GM23248 (cell line): ENCODE measurements around the gene TSSC4. TPM values are rescaled to one million over a fixed set of nuclear protein-coding genes. Genes with fewer than 3 reads are reported as not detected.

Source experiments
- DNase-seq: peaks from one replicate; pipeline ENCODE4 v3.0.0-alpha.2; 2015
- H2AFZ ChIP-seq: fragments of 200-600 bp; sonication (generic); 2 replicates; pipeline ENCODE4 v1.6.1; 2016; ENCODE audit warnings: antibody characterized with exemption
- H3F3A ChIP-seq: fragments of 200-600 bp; sonication (generic); 2 replicates; pipeline ENCODE4 v1.6.1; 2016; ENCODE audit warnings: mild to moderate bottlenecking, antibody characterized with exemption, mixed run types; ENCODE audit not compliant: insufficient read depth
- H3K27ac ChIP-seq: fragments of 200-600 bp; sonication (generic); 2 replicates; pipeline ENCODE4 v1.5.1; 2016; ENCODE audit warnings: mild to moderate bottlenecking
- H3K27me3 ChIP-seq: fragments of 200-600 bp; sonication (generic); replicated peaks from 2 replicates; pipeline ENCODE4 v1.6.1; 2016; ENCODE audit warnings: mild to moderate bottlenecking; ENCODE audit not compliant: insufficient read depth
- H3K36me3 ChIP-seq: fragments of 200-600 bp; sonication (generic); 2 replicates; pipeline ENCODE4 v1.6.1; 2016; ENCODE audit warnings: low read depth, mild to moderate bottlenecking
- H3K4me1 ChIP-seq: fragments of 200-600 bp; sonication (generic); 2 replicates; pipeline ENCODE4 v1.6.1; 2016; ENCODE audit warnings: mild to moderate bottlenecking; ENCODE audit not compliant: insufficient read depth
- H3K4me2 ChIP-seq: fragments of 200-600 bp; sonication (generic); one replicate; pipeline ENCODE4 v1.6.1; 2016; ENCODE audit warnings: mild to moderate bottlenecking; ENCODE audit not compliant: unreplicated experiment
- H3K4me3 ChIP-seq: fragments of 200-600 bp; sonication (generic); 2 replicates; pipeline ENCODE4 v1.5.1; 2016; ENCODE audit warnings: mild to moderate bottlenecking
- H3K79me2 ChIP-seq: fragments of 200-600 bp; sonication (generic); 2 replicates; pipeline ENCODE4 v1.6.1; 2016; ENCODE audit warnings: mild to moderate bottlenecking; ENCODE audit not compliant: insufficient read depth
- H3K9ac ChIP-seq: fragments of 200-600 bp; sonication (generic); 2 replicates; pipeline ENCODE4 v1.6.1; 2016; ENCODE audit warnings: mild to moderate bottlenecking
- H3K9me2 ChIP-seq: fragments of 200-600 bp; sonication (generic); 2 replicates; pipeline ENCODE4 v1.6.1; 2016; ENCODE audit warnings: mixed run types, mild to moderate bottlenecking, moderate library complexity; ENCODE audit not compliant: insufficient read depth
- H3K9me3 ChIP-seq: fragments of 200-600 bp; sonication (generic); one replicate; pipeline ENCODE4 v1.6.1; 2017; ENCODE audit warnings: low read depth
- H4K20me1 ChIP-seq: fragments of 200-600 bp; sonication (generic); 2 replicates; pipeline ENCODE4 v1.6.0; 2016; ENCODE audit not compliant: insufficient read depth
- EZH2 ChIP-seq: fragments of 200-600 bp; sonication (generic); IDR thresholded peaks from 2 replicates; pipeline ENCODE4 v1.6.1; 2018; ENCODE audit warnings: antibody characterized with exemption, mild to moderate bottlenecking; ENCODE audit not compliant: insufficient read depth, poor library complexity, severe bottlenecking
- EZH2phosphoT487 ChIP-seq: fragments of 200-600 bp; sonication (generic); IDR thresholded peaks from 2 replicates; pipeline ENCODE4 v1.6.1; 2018; ENCODE audit warnings: antibody characterized with exemption, moderate library complexity, mild to moderate bottlenecking, low read depth; ENCODE audit not compliant: insufficient read depth
- WGBS, 2 experiments: methylation state at CpG; one replicate each; pipeline ENCODE4 v1.1.6; 2015 to 2017; ENCODE audit warnings: low lambda C conversion rate in 2 of 2, low coverage in 1 of 2; ENCODE audit errors: missing lambda C conversion rate in 2 of 2; 5-methylcytosine and 5-hydroxymethylcytosine counted together
- in situ Hi-C: fragments of 300-500 bp; cut with MboI; formaldehyde crosslinking; loops from 2 replicates; pipeline ENCODE4 v1.15.0; 2020
- polyA plus RNA-seq: library from polyadenylated mRNA; unstranded; fragments of >200 nt; fragmentation: Nextera tagmentation; extraction: Ambion mirVana; gene quantifications from 2 replicates; pipeline ENCODE4 v1.2.1, GENCODE V29; 2016
- total RNA-seq: library from RNA; depleted of rRNA; stranded (reverse); fragments of >200 nt; shearing (Covaris generic); gene quantifications from 2 replicates; pipeline ENCODE4 v1.2.3, GENCODE V29; 2014

The TSSC4 gene
- total and polyA plus RNA-seq, 2 experiments from 2014 or later, result 44.4 to 61.8 TPM

- Histone ChIP-seq H3K9ac (no peak overlapping the region), H3K4me3 (no peak overlapping the region), H2AFZ (no peak overlapping the region), H3K27ac (no peak overlapping the region), H3K79me2 (no peaks in the 10 kb centered on the region), H4K20me1 (no peaks in the 10 kb centered on the region), H3K4me1 (no peaks in the 10 kb centered on the region), H3K27me3 (no peaks in the 10 kb centered on the region), H3K9me3 (no peaks in the 10 kb centered on the region), H3F3A (no peaks in the 10 kb centered on the region), H3K4me2 (no peak overlapping the region), H3K9me2 (no peaks in the 10 kb centered on the region), H3K36me3 (no peaks in the 10 kb centered on the region)
- TF ChIP-seq EZH2 (no peak), EZH2phosphoT487 (no peak)
- DNase-seq, result no peak
- 75% methylated on average over 7 of the region's 7 CpGs for WGBS, 2 experiments
- in situ Hi-C loops, result no loop called here
Measured at GRCh38 chr11:2366733-2367132, 33.8 kb upstream of the TSSC4 start.

GRCh38 chr11:2367266-2368160 lies 33.0 kb upstream of the TSSC4 start:
- H2AFZ ChIP-seq, result no peak overlapping the region
- H3K36me3 ChIP-seq, result no peaks in the 10 kb centered on the region
- no peak overlapping the region for H3K4me2 ChIP-seq
- H3K27ac ChIP-seq, result no peak overlapping the region
- no peaks in the 10 kb centered on the region for H3F3A ChIP-seq
- TF ChIP-seq EZH2, result no peak
- TF ChIP-seq EZH2phosphoT487, result no peak
- H3K4me1 ChIP-seq, result no peaks in the 10 kb centered on the region
- no peaks in the 10 kb centered on the region for H3K9me2 ChIP-seq
- H3K4me3 ChIP-seq, result no peak overlapping the region
- H3K79me2 ChIP-seq, result no peaks in the 10 kb centered on the region
- no peaks in the 10 kb centered on the region for H4K20me1 ChIP-seq
- DNase-seq, result no peak
- in situ Hi-C loops, result no loop called here
- H3K9ac ChIP-seq, result no peak overlapping the region
- H3K27me3 ChIP-seq, result no peaks in the 10 kb centered on the region
- WGBS, 2 experiments, result 83% methylated on average over 15 to 17 of the region's 17 CpGs
- H3K9me3 ChIP-seq, result no peaks in the 10 kb centered on the region

GRCh38 chr11:2368178-2368850 lies 32.2 kb upstream of the TSSC4 start:
- DNase-seq, result no peak
- no peaks in the 10 kb centered on the region for H3K4me1 ChIP-seq
- H3K9ac ChIP-seq, result no peak overlapping the region

GRCh38 chr11:2368851-2369180 lies 31.7 kb upstream of the TSSC4 start:
- Histone ChIP-seq H3K4me3 (no peak overlapping the region), H4K20me1 (no peaks in the 10 kb centered on the region), H3K4me1 (no peaks in the 10 kb centered on the region), H3K4me2 (no peak overlapping the region), H3K79me2 (no peaks in the 10 kb centered on the region), H3K9me2 (no peaks in the 10 kb centered on the region), H2AFZ (no peak overlapping the region), H3F3A (no peaks in the 10 kb centered on the region), H3K36me3 (no peaks in the 10 kb centered on the region), H3K9me3 (no peaks in the 10 kb centered on the region), H3K27ac (no peak overlapping the region), H3K27me3 (no peaks in the 10 kb centered on the region), H3K9ac (no peak overlapping the region)
- no peak for DNase-seq
- 71 to 90% methylated on average over 3 to 10 of the region's 10 CpGs for WGBS, 2 experiments
- in situ Hi-C loops, result no loop called here
- TF ChIP-seq EZH2 (no peak), EZH2phosphoT487 (no peak)

More at GRCh38 chr11:2368178-2368850, 32.2 kb upstream of the TSSC4 start:
- no peaks in the 10 kb centered on the region for H3K27me3 ChIP-seq
- no peak overlapping the region for H3K27ac ChIP-seq
- no peaks in the 10 kb centered on the region for H3K9me2 ChIP-seq
- 83 to 88% methylated on average over 7 of the region's 7 CpGs for WGBS, 2 experiments
- no peaks in the 10 kb centered on the region for H3K36me3 ChIP-seq
- no peak overlapping the region for H3K4me3 ChIP-seq
- no peak overlapping the region for H3K4me2 ChIP-seq
- no peak overlapping the region for H2AFZ ChIP-seq
- no peaks in the 10 kb centered on the region for H3K9me3 ChIP-seq
- H4K20me1 ChIP-seq, result no peaks in the 10 kb centered on the region
- no peaks in the 10 kb centered on the region for H3F3A ChIP-seq
- TF ChIP-seq EZH2phosphoT487 (no peak), EZH2 (no peak)
- no peaks in the 10 kb centered on the region for H3K79me2 ChIP-seq
- in situ Hi-C loops, result no loop called here
